Measurements from ENCODE around the gene HMGCS2.
"Not testable (repeated sequence)": the region's sequence is repeated elsewhere in the genome, so short reads cannot be mapped to it uniquely, and the experiment has no call there.

Gene HMGCS2

DNA sequence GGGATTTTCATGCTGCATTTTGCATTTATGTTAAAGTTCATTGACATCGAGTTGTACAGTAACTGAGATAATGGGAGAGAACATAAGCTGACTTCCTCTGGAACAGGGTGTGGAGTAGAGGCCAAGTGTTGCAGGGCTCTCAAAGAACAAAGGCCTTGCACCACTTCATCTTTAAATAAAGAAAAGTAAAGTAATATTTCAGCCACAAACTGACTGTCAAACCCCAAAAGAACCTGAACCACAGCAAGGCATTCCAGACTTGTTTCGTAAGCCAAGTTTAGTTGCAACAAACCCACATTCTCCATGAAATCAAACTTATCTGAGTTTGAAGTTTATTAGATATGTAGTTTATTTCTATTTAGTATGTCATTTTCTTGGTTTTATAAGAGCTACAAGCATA lies 19.1 kb upstream of the HMGCS2 start:
- DNase-seq, result no peak

DNA sequence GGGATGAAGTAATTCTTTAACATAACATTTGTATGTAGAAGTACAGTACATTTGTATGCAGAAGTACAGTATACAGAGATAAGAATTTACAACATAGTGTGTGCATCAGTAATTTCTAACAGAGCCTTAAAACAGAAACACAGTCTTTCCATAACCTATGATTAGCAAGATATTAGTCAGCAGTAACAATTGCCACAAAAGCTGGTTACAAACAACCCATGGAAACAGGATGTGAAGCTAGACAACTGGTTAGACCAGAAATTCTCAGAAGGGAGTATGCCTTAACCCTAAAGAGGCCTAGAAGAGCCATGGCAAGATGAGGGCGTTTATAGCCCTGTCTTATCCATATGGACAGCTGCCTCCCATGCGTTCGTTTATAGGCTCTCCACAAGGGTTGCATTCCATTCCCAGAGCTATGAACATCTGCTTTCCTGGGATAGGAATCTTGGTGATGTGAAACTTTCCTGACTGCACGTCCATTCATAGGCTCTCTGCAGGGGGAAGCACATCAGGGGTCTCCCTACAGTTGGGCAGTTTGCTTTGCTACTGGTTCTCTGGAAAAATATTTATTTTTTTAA lies 17.9 kb upstream of the HMGCS2 start:
- not testable (repeated sequence) for DNase-seq

DNA sequence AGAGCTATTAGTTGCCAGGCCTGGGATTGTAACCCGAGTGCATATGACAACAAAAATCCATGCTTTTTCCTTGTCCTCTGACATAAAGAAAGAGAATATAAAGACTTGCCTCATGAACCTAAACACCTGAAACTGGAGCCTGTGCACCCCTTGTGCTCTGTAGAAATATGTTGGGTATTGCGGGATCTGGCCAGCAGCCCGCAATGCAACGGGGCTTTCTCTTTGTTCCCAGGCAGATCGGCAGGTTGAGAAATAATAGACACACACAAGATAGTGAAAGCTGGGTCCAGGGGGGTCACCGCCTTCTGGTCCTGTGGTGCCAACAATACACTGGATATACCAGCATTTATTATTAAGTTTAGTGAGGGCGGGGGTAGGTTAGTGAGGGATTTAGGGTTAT lies 17.3 kb upstream of the HMGCS2 start:
- DNase-seq, result not testable (repeated sequence)

DNA sequence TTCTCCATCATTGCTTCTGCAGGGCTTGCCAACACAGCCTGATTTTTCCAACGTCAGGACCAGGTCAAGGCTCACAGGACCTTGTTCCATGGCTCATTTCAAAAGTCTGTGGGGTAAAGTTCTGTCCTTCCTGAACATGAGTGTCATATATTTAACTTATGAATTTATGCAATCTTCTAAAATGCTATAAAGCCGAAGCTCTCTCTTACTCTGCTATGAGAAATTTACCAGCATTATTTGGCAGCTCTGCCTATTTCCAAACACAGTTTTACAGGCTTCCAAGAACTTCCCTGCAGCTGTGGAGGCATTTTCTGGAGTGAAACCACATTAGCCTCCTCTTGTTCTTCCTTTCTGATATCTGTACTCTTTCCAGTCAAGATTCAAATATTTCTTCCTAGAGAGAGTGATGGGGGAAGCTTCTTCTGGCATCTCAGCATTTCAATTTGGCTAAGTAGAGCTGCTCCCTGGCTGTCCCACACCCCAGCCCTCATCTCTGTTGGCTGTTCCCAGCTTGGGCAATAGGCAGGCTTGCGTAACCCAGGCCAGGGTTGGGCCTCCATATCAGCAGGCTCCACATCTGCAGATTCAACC lies 15.6 kb upstream of the HMGCS2 start:
- no peak for DNase-seq

DNA sequence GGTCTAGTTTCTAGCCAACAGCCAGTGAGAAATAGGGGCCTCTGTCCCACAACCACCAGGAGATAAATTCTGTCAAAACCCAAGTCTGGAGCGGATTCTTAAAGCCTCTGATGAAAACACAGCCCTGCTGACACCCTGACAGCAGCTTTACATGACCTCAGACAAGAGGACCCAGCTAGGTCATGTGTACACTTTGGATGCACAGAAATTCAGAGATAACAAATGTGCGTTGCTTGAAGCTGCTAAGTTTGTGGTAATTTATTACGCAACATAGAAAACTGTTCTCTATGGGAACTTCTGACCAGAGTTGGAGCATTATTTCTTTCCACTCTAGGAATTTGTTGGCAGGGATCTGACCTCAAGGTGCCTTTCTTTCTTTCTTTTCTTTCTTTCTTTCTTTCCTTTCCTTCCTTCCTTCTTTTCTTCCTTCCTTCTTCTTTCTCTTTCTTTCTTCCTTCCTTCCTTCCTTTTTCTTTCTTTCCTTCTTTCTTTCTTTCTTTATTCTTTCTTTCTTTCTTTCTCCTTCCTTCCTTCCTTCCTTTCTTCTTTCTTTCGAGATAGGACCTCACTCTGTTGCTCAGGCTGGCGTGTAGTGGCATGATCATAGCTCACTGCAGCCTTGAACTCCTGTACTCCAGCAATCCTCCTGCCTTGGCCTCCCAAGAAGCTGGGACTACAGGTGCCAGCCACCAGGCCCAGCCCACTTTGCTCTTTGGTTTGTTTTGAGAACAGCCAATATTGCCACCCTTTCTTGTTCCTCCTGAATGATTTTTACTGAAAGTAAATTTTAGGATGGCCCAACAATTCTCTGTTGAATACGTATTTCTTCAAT lies 14.9 kb upstream of the HMGCS2 start:
- no peak for DNase-seq

DNA sequence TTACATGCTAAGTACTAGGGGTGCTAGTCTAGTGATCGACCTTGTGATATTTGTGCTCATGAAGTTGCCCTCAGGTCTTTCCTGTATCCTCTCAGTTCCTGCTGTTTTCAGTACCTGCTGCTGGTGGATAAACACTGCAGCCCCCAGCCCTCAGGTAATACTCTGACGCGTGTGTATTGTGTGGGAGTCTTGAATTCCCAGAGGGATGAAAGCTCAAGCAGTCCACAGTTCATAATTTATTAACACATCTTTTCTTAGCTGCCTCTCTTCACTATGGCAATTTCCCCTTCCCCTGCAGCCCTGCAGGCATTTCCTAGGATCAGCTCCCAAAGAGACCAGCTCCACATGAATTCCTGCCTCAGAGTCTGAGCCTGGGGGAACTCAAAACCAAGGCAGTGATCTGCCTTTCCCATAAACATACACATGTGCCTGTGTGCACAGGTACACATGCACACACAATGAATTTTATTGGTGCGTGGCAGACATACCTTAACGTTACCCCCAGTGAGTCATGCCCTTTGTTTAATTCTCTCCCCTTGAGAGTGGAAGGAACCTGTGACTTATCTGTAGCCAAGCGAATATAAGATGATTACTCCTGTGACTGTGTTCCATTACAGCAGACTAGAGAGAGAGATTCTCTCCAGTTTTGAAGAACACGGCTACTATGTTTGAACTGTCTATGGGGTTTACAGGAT lies 14.1 kb upstream of the HMGCS2 start:
- DNase-seq, result no peak

DNA sequence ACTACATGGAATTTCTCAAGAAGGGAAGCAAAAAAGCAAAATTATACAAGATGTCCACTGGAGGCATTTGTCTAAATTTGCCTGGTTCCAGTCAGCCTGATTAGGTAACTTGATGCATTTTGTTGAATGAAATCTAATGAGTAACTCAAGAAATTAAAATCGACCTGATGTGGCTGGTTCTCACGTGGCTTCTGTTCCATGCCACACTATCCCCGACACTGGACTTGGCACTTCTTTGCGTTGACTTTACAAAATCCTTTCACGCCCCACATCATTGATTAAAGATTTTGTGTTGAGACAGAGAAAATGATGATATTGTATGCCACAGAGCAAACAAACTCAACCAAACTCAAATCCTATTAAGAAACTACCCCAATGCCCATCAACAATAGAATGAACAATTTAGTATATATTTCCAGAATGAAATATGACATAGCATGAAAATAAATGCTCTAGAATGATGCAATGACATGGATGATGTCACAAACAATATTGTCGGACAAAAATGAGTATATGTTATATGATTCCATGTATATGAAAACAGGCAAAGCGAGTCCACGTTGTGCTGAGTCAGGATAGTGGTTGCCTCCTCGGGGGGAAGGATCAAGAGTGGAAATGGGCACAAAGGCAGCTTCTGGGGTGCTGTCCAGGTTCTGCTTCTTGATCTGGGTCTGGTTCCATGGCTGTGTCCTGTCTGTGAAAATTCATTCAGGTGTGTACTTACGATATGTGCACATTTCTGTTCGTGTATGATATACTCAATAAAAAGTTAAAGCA lies 12.9 kb upstream of the HMGCS2 start:
- DNase-seq, result no peak

DNA sequence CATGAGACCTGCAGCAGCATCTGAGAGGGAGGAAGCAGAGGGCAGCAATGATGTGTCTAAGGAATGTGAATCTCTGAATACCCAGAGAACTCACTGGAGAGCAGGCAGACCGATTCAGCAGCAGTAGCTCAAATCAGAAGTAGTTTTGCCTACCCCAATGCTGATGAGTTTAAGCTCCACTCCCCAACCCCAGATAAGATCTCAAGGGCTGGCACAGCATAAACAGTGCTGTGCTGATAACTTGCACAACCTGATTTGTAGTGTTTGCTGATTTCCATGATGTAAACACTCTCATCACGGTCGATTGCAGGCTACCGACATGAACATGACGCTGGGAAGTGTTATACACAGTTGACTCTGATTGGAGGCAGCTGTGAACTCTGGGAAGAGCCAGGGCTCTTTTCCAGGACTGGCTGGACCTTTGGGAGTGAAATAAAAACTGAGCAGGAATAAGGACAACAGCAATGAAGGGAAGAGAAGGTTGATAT lies 11.2 kb upstream of the HMGCS2 start:
- DNase-seq, result no peak

DNA sequence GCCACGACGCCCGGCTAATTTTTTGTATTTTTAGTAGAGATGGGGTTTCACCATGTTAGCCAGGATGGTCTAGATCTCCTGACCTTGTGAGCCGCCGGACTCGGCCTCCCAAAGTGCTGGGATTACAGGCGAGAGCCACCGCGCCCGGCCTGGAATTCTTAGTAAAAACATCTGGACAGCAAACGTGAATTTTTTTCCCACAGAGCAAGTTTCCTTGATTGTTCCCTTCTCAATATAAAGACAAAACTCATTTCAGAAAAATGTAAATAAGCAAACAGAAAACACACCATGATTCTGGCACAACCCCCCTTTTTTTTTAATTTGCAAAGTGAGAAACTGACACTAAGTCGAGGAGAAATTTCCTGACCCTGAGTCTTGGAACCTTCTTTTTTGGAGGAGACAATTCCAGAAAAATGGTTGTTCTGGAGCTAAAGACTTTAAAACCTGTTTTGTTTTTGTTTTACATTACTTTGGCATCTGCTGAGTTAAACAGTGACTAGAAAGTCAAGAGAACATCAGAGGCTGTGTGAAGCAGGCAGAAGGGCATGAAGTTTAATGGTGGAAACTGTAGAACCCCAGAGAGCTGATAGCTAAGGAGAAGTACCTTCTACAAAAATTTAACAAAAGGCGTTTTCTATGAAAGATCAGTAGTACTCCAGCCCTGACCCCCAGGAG lies 10.3 kb upstream of the HMGCS2 start:
- DNase-seq, result no peak

DNA sequence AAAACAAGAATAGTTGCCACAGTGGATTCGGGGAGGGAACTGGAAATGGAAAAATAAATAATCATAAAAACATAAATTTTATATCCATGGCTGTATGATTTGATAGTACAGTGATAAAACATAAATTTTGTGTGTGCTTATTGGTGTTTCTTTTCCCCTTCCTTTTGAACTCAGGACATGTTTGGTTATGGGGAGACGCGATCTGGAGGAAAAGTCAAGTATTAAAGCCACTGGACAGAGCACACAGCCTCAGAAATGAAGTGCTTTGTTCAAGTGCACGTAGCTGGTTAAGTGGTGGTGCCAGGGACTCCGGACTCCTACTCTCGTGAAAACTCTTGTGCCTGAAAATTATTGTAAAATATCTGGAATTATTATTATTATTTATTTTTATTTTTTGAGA lies 9.7 kb upstream of the HMGCS2 start:
- DNase-seq, result no peak

DNA sequence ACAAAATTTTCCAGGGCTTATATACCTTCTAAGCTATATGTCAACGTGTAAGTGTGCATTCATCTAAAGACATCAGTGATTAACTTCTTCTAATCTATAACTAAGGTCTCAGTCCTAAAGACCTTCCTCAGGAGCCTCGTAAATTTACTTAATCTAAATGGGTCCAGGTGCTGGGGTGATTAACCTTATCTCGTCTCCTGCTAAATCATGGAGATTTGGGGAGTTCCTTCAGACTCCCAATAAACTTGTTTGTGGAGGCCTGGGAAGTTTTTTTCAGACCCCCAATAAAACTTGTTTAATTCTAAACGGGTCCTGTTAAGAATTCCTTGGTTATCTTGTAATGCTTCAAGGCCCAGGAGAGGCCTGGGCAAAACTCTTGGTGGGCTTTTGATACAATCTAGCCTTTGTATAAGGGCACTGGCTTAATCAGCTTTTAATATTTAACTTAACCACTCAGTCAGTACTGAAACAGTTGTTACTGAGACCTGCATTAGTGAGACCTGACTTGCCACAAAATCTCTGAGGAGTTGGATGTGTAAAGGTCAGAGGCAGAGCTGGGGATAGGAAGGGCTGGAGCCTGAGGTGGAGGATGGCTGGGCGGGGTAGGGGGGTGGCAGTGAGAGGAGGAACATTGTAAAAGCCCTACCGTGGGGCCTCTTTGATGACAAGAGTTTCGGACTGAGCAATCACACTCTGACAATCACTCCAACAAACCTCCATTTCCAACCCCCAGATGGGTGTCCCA lies 6.2 kb upstream of the HMGCS2 start:
- DNase-seq, result no peak

DNA sequence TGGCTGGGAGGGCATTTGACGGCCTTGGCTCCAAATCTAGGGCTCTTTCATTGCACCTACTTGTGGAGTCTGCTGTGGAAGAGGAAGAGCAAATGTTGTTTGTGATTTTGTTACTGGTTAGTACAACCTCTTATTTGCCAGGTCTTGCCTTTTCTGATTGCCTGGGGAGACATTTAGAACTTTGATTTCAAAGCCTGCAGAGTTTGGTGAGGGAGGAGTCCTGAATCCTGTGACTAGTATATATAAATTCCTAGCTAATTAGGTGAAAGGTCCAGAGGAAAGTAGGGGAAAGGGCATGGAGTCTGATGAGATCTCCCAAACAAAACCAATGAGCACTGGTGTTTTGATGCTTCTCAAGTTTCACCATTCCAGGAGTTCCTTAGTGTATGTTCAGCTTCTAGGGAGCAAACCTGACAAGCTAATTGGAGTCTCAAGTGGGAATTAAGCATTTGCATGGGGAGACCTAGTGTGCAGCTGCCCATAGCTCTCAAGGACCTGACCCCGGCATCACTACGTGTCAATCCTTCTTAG lies 5.1 kb upstream of the HMGCS2 start:
- DNase-seq, result no peak

DNA sequence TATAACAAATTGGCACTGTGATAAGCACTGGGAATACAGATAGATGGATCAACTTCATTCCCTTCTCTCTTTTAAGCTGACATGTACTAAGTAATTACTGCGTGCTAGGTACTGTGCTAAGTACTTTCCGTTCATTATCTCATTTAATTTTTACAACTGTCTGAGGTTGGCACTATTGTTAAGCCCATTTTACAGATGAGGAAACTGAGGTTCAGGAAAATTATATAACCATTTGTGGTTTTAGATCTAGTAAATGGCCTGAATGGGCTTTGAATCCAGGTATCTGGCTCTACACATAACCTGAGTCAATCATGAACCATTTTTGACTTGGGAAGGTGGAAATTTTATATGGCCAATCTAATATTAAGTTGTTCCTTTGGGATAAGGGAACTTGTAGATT lies 3.6 kb upstream of the HMGCS2 start:
- DNase-seq, result no peak

DNA sequence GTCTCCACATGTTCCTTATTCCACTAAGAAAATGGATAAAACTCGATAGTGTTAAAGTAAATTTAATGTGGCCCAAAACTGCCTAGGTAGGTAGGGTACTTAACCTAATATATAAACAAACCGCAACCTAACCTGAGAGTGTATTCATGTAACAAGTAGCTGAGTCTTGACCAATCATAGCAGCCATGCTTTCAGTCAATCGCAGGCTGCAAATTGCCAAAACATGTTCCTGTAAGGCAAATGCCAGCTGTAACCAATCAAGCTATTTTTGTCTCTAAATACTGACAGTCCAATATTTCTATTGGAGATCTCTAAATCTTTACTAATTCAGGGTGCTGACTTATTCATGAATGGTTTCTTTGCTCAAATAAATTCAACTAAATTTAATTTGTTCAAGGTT lies 3.1 kb upstream of the HMGCS2 start:
- DNase-seq, result no peak

DNA sequence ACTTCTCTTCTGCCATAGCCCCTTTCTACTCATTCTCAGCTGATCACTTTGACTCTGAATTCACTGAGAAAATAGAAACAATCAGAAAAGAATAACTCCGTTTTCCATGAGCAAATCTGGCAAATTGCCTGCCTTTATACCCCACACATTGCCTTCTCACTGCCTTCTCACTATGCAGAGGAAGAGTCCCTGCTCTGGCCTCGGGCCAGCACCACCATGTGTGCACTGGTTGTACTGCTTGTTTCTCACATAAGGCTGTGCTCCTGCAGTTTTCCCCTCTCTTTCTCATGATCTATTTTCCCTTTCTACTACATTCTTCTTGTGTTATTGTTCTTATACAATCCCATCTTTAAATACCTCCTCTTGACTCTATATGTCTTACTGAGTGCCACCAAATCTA lies 2.3 kb upstream of the HMGCS2 start:
- no peak for DNase-seq

DNA sequence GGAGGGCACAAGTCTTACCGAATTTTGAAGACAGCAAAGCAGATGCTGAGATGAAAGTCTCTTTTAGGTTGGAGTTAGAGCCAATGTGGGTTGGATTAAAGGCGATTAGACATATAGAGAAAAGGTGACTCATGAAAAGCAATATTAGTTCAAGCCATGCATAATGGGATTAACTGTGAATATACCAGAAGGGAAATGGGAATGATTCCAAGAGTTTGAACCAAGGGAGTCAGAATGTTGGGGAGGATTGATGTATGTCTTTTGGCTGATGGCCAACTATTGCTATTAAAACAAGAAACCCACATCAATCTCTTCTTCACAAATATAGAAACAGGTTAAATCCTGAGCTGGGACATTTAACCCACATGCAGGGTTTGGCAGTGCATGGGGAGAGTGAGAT lies 1.2 kb downstream of the HMGCS2 start:
- no peak for DNase-seq

DNA sequence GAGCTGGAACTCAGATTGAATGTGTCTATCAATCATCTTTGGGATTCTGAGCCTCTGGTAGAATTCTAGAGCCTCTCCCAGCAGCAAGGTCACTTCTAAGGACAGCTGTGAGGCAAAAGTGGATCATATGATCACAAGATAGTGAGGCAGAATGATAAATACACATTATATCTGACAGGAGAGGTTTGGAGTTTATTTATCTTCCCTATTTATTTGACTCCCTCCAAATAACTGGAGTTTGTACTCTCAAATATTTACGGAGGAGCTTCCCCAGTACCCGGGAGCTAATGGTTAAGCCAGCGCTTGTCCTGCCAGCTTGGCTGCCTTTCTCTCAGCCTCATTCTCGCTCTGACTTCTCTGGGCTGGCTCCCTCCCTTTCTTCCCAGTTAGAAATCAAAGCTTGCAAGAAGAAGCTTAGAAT lies 2.3 kb downstream of the HMGCS2 start:
- no peak for DNase-seq

DNA sequence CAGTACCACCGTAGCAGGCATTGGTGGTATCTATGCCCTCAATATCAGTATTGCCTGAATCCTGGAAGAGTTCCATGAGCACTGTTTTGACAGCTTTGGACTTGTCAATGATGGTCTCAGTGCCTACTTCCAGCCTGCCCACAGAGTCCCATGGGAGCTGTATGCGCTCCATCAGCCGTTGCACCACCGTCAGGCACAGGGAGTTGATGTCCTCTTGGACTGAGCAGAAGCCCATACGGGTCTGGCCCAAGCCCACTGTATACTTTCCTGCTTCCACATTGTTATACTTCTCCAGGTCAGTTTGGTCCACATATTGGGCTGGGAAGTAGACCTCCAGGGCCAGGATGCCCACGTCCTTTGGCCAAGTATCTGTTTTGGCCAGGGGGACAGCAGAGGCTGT lies 4.5 kb downstream of the HMGCS2 start:
- DNase-seq, result no peak

DNA sequence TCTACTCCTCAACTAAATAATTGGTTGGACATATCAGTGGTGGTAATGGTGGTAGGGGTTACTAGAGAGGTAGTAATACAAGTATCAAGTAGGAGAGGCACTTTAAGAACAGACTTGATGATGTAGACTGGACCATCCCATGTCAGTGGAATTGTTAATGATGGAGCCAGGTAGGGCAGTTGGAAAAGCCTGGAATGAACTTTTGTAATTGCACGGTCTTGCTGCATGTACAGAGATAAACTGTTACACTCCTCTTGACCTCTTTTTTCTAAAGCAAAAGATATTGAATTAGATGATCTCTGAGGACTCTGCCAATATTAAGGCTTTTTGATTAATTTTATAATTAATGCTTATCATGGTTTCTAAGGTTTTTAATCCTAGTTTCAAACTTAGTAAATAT lies 5.8 kb downstream of the HMGCS2 start:
- no peak for DNase-seq

DNA sequence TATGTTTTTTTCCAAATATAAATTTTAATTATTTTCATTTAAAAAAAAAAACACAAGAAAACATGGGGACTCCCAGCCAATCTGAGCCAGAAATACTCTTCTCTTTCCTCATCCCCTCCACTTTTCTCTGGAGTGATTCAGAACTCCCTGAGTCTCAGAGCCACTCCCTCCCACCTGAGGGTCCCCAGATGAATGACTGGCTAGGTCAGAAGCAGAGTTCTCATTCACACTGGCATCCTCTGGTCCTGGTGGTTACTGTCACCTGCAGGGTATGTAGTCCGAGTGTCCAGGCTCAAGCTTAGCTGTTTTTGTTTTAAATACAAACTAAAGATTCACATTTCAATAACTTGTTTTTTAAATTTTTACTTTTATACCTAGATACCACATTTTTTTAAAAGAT lies 6.3 kb downstream of the HMGCS2 start:
- DNase-seq, result no peak

DNA sequence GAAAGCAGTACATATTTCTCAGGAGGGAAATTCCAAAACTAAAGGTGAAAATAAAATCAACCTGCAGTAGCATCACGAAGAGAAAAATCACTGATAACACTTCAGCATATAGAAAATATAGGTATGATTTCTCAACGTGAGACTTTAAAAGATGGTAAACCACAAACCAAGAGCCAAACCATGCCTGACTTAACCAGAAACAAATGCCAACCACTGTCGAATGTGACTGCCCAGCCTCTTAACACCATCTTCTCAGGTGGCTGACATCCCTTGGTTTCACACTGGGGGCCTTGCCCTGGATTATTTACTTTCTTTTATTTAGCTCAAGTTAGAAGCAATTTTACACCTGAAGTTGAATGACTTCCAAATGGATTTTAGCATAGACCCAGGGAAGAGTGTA lies 10.1 kb downstream of the HMGCS2 start:
- no peak for DNase-seq
